ENCODE data around the gene RPS15. TPM values are rescaled to one million over a fixed set of nuclear protein-coding genes. Genes with fewer than 3 reads are reported as not detected.

The RPS15 gene
- total and polyA plus RNA-seq, 9 of the 15 experiments (the other 6 are each of a cell fraction or from before 2014, with no cell fraction given) = 605 to 2,791 (median 957) TPM

- TF ChIP-seq AFF1 (IDR thresholded peaks at IDR 0.05; ENCODE audit: low read depth in 1 of 2, partially characterized antibody in 2 of 2) = peak in 1 of 2 experiments; percentile 64
- no peak for TF ChIP-seq HNRNPUL1 (IDR thresholded peaks at IDR 0.05; ENCODE audit: low read length)
- peak; percentile 39; the same call in 1 of the 2 replicates for TF ChIP-seq RB1 (IDR thresholded peaks at IDR 0.05; ENCODE audit: low read depth)
- TF ChIP-seq AFF4 (CRISPR knock-in tag; IDR thresholded peaks at IDR 0.05) = peak; percentile 78; the same call in 1 of the 2 replicates
- peak; percentile 96 for TF ChIP-seq EHMT2 (IDR thresholded peaks at IDR 0.05)
- no peak for TF ChIP-seq SP2 (IDR thresholded peaks at IDR 0.05; ENCODE audit: extremely low read depth, low read depth, low read length, poor library complexity, severe bottlenecking)
- TF ChIP-seq VEZF1 (CRISPR knock-in tag; IDR thresholded peaks at IDR 0.05) = peak; percentile 28; the same call in 1 of the 2 replicates
- no peak for TF ChIP-seq SIN3B (IDR thresholded peaks at IDR 0.05; ENCODE audit: low read depth)
- no peak for TF ChIP-seq ZNF277 (CRISPR knock-in tag; IDR thresholded peaks at IDR 0.05; ENCODE audit: borderline replicate concordance)
- TF ChIP-seq KAT7 (CRISPR knock-in tag; IDR thresholded peaks at IDR 0.05; ENCODE audit: borderline replicate concordance) = peak; percentile 74; the same call in 1 of the 2 replicates
- TF ChIP-seq ZNF551 (CRISPR knock-in tag; IDR thresholded peaks at IDR 0.05) = no peak
Measured at GRCh38 chr19:1446713-1447481, 8.7 kb downstream of the RPS15 start (continued).

All from K562 (cell line).